GM23338 (cell line): ENCODE data around the gene CDC16. TPM values are rescaled to one million over a fixed set of nuclear protein-coding genes. Genes with fewer than 3 reads are reported as not detected.

Experiments
- ATAC-seq: fragments of 200-7000 bp; cut with Tn5 transposase; 3 replicates; pipeline ENCODE4 v1.9.1; 2020
- DNase-seq: peaks from one replicate; pipeline ENCODE4 v3.0.0-alpha.2; 2015; ENCODE audit warnings: low spot score
- H2AFZ ChIP-seq: fragments of 200-600 bp; sonication (generic); 2 replicates; pipeline ENCODE4 v1.8.0; 2016; ENCODE audit warnings: antibody characterized with exemption, mild to moderate bottlenecking, moderate library complexity
- H3F3A ChIP-seq: fragments of 200-600 bp; sonication (generic); replicated peaks from 2 replicates; pipeline ENCODE4 v1.8.0; 2017; ENCODE audit warnings: antibody characterized with exemption, mixed run types, low read depth
- H3K27ac ChIP-seq: fragments of 200-600 bp; sonication (generic); 2 replicates; pipeline ENCODE4 v1.6.1; 2016; ENCODE audit warnings: low read depth
- H3K27me3 ChIP-seq: fragments of 200-600 bp; sonication (generic); 2 replicates; pipeline ENCODE4 v1.8.0; 2016; ENCODE audit warnings: mild to moderate bottlenecking, mixed run types, moderate library complexity; ENCODE audit not compliant: insufficient read depth
- H3K36me3 ChIP-seq: fragments of 200-600 bp; sonication (generic); 2 replicates; pipeline ENCODE4 v1.8.0; 2016; ENCODE audit warnings: mild to moderate bottlenecking; ENCODE audit not compliant: insufficient read depth
- H3K4me1 ChIP-seq: fragments of 200-600 bp; sonication (generic); 2 replicates; pipeline ENCODE4 v1.8.0; 2016; ENCODE audit warnings: mild to moderate bottlenecking, moderate library complexity; ENCODE audit not compliant: insufficient read depth
- H3K4me2 ChIP-seq: fragments of 200-600 bp; sonication (generic); 2 replicates; pipeline ENCODE4 v1.7.1; 2017; ENCODE audit warnings: mixed run types
- H3K4me3 ChIP-seq: fragments of 200-600 bp; sonication (generic); 2 replicates; pipeline ENCODE4 v1.6.1; 2016; ENCODE audit warnings: mixed run types
- H3K79me2 ChIP-seq: fragments of 200-600 bp; sonication (generic); replicated peaks from 2 replicates; pipeline ENCODE4 v1.8.0; 2017; ENCODE audit warnings: mild to moderate bottlenecking; ENCODE audit not compliant: insufficient read depth
- H3K9me2 ChIP-seq: fragments of 200-600 bp; sonication (generic); 2 replicates; pipeline ENCODE4 v1.8.0; 2017; ENCODE audit not compliant: insufficient read depth
- H4K20me1 ChIP-seq: fragments of 200-600 bp; sonication (generic); replicated peaks from 2 replicates; pipeline ENCODE4 v1.8.0; 2017; ENCODE audit warnings: mild to moderate bottlenecking; ENCODE audit not compliant: insufficient read depth
- H3K27ac Mint-ChIP-seq: 2 replicates; pipeline ENCODE4 v1.8.0; 2020; ENCODE audit warnings: inconsistent platforms, mild to moderate bottlenecking, moderate library complexity, mixed read lengths
- H3K27me3 Mint-ChIP-seq: 3 replicates; pipeline ENCODE4 v1.8.0; 2022; ENCODE audit warnings: low read depth, mild to moderate bottlenecking, moderate library complexity, mixed read lengths, inconsistent platforms; ENCODE audit not compliant: insufficient read depth, poor library complexity
- H3K36me3 Mint-ChIP-seq: 3 replicates; pipeline ENCODE4 v1.8.0; 2021; ENCODE audit warnings: low read depth, mild to moderate bottlenecking, inconsistent platforms, moderate library complexity, mixed read lengths
- H3K4me1 Mint-ChIP-seq: 3 replicates; pipeline ENCODE4 v1.8.0; 2020; ENCODE audit warnings: mild to moderate bottlenecking, inconsistent platforms, mixed read lengths
- H3K4me3 Mint-ChIP-seq: 3 replicates; pipeline ENCODE4 v1.8.0; 2021; ENCODE audit warnings: moderate library complexity, mild to moderate bottlenecking, inconsistent platforms, mixed read lengths
- H3K9me3 Mint-ChIP-seq: 3 replicates; pipeline ENCODE4 v1.8.0; 2020; ENCODE audit warnings: moderate library complexity, mild to moderate bottlenecking, inconsistent platforms, mixed read lengths
- CREB1 ChIP-seq: fragments of 250-450 bp; sonication (Bioruptor Pico); IDR thresholded peaks from 2 replicates; pipeline ENCODE4 v1.5.0; 2020; ENCODE audit warnings: low read depth, mild to moderate bottlenecking, moderate library complexity
- EZH2 ChIP-seq: fragments of 200-600 bp; sonication (generic); IDR thresholded peaks from one replicate; pipeline ENCODE4 v1.8.0; 2017; ENCODE audit warnings: antibody characterized with exemption, mild to moderate bottlenecking, low read depth; ENCODE audit not compliant: unreplicated experiment
- EZH2phosphoT487 ChIP-seq: fragments of 200-600 bp; sonication (generic); IDR thresholded peaks from one replicate; pipeline ENCODE4 v1.8.1; 2018; ENCODE audit warnings: antibody characterized with exemption; ENCODE audit not compliant: unreplicated experiment
- JUNB ChIP-seq: IDR thresholded peaks from one replicate; pipeline ENCODE4 v1.6.1; 2016; ENCODE audit warnings: antibody characterized with exemption; ENCODE audit not compliant: unreplicated experiment
- NANOG ChIP-seq: IDR thresholded peaks from 2 replicates; pipeline ENCODE4 v1.6.1; 2016; ENCODE audit warnings: antibody characterized with exemption, borderline replicate concordance
- POLR2AphosphoS5 ChIP-seq: IDR thresholded peaks from 2 replicates; pipeline ENCODE4 v1.6.1; 2016; ENCODE audit warnings: antibody characterized with exemption, low read depth
- STAT1 ChIP-seq: IDR thresholded peaks from one replicate; pipeline ENCODE4 v1.6.1; 2016; ENCODE audit warnings: antibody characterized with exemption; ENCODE audit not compliant: unreplicated experiment
- ZNF114 ChIP-seq: fragments of 250-450 bp; sonication (Bioruptor Pico); IDR thresholded peaks from 2 replicates; pipeline ENCODE4 v1.5.0; 2020; ENCODE audit warnings: mild to moderate bottlenecking, moderate library complexity
- ZNF331 ChIP-seq: fragments of 250-450 bp; sonication (Bioruptor Pico); IDR thresholded peaks from 2 replicates; pipeline ENCODE4 v1.5.0; 2020; ENCODE audit warnings: low read depth, mild to moderate bottlenecking, moderate library complexity
- polyA plus RNA-seq: library from polyadenylated mRNA; unstranded; fragments of >200 nt; fragmentation: Nextera tagmentation; extraction: Ambion mirVana; gene quantifications from 2 replicates; pipeline ENCODE4 v1.2.1, GENCODE V29; 2016
- total RNA-seq: library from RNA; depleted of rRNA; stranded (reverse); fragments of >200 nt; shearing (Covaris generic); gene quantifications from 2 replicates; pipeline ENCODE4 v1.2.3, GENCODE V29; 2014
- TF ChIP-seq, protein P1 (sequence below): IDR thresholded peaks from 2 replicates; pipeline ENCODE4 v1.6.1; 2016; ENCODE audit warnings: antibody characterized with exemption
- TF ChIP-seq, protein P2 (sequence below): IDR thresholded peaks from one replicate; pipeline ENCODE4 v1.6.1; 2018; ENCODE audit warnings: antibody characterized with exemption; ENCODE audit not compliant: unreplicated experiment
- TF ChIP-seq, protein P3 (sequence below), 2 experiments: fragments of 200-600 bp in 1 of 2; sonication (generic) in 1 of 2; conservative IDR thresholded peaks; 2 replicates each; pipeline versions ENCODE4 v1.5.1 to v1.6.1; 2016 to 2017; ENCODE audit warnings: antibody characterized with exemption in 2 of 2, low read depth in 2 of 2, mild to moderate bottlenecking in 2 of 2, moderate library complexity in 1 of 2
- TF ChIP-seq, protein P4 (sequence below): fragments of 250-450 bp; sonication (Bioruptor Pico); IDR thresholded peaks from 2 replicates; pipeline ENCODE4 v1.5.0; 2020; ENCODE audit warnings: mild to moderate bottlenecking, moderate library complexity

Gene CDC16
- total and polyA plus RNA-seq, 2 experiments from 2014 or later = 86.1 to 91.3 TPM

DNA sequence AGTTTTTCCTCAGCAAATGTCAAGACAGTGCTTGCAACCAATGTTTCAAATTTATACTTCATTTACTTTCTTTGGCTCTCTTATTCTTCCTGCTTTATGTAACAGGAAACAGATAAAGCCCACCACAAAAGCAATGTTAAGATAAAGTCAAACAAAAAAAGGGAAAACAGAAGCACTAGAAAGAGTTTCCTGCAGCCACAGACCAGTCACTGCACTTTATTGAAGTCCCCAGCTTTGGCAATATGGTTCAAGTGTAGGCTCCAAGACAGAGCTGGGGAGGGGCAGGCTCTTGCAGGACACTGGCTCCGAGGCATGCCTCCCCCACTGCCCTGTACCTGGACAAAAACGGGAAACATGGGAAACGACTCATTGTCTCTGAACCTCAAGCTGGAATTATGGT lies 15.3 kb upstream of the CDC16 start:
- DNase-seq = no peak
- H3K9me2 ChIP-seq = 0 out of 2 replicates have a peak, but pooled peaks cover 5% of the 10 kb centered on the region
- Mint-ChIP-seq H3K9me3 (no peaks in the 10 kb centered on the region; the same call in 2 of the 3 replicates), H3K27ac (no peak overlapping the region), H3K4me1 (no peaks in the 10 kb centered on the region; the same call in 2 of the 3 replicates), H3K4me3 (no peak overlapping the region), H3K36me3 (no peaks in the 10 kb centered on the region; the same call in 2 of the 3 replicates), H3K27me3 (no peaks in the 10 kb centered on the region)
- H3K79me2 ChIP-seq = no peaks in the 10 kb centered on the region
- H3K27me3 ChIP-seq = no peaks in the 10 kb centered on the region
- no peaks in the 10 kb centered on the region for H3F3A ChIP-seq
- no peak overlapping the region for H3K4me3 ChIP-seq
- H3K36me3 ChIP-seq = no peaks in the 10 kb centered on the region
- no peak overlapping the region for H3K27ac ChIP-seq
- H3K4me2 ChIP-seq = no peak overlapping the region
- no peaks in the 10 kb centered on the region for H3K4me1 ChIP-seq
- H2AFZ ChIP-seq = no peak overlapping the region
- ATAC-seq = no peak
- no peaks in the 10 kb centered on the region for H4K20me1 ChIP-seq
- TF ChIP-seq, protein P1, sequence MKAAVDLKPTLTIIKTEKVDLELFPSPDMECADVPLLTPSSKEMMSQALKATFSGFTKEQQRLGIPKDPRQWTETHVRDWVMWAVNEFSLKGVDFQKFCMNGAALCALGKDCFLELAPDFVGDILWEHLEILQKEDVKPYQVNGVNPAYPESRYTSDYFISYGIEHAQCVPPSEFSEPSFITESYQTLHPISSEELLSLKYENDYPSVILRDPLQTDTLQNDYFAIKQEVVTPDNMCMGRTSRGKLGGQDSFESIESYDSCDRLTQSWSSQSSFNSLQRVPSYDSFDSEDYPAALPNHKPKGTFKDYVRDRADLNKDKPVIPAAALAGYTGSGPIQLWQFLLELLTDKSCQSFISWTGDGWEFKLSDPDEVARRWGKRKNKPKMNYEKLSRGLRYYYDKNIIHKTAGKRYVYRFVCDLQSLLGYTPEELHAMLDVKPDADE = no peak
- TF ChIP-seq ZNF114 (CRISPR knock-in tag) (no peak), EZH2 (no peak), JUNB (no peak), ZNF331 (CRISPR knock-in tag) (no peak), NANOG (no peak), STAT1 (no peak), POLR2AphosphoS5 (no peak), EZH2phosphoT487 (no peak), CREB1 (CRISPR knock-in tag) (no peak)
- TF ChIP-seq, protein P2, sequence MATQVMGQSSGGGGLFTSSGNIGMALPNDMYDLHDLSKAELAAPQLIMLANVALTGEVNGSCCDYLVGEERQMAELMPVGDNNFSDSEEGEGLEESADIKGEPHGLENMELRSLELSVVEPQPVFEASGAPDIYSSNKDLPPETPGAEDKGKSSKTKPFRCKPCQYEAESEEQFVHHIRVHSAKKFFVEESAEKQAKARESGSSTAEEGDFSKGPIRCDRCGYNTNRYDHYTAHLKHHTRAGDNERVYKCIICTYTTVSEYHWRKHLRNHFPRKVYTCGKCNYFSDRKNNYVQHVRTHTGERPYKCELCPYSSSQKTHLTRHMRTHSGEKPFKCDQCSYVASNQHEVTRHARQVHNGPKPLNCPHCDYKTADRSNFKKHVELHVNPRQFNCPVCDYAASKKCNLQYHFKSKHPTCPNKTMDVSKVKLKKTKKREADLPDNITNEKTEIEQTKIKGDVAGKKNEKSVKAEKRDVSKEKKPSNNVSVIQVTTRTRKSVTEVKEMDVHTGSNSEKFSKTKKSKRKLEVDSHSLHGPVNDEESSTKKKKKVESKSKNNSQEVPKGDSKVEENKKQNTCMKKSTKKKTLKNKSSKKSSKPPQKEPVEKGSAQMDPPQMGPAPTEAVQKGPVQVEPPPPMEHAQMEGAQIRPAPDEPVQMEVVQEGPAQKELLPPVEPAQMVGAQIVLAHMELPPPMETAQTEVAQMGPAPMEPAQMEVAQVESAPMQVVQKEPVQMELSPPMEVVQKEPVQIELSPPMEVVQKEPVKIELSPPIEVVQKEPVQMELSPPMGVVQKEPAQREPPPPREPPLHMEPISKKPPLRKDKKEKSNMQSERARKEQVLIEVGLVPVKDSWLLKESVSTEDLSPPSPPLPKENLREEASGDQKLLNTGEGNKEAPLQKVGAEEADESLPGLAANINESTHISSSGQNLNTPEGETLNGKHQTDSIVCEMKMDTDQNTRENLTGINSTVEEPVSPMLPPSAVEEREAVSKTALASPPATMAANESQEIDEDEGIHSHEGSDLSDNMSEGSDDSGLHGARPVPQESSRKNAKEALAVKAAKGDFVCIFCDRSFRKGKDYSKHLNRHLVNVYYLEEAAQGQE = no peak
- TF ChIP-seq, protein P3, sequence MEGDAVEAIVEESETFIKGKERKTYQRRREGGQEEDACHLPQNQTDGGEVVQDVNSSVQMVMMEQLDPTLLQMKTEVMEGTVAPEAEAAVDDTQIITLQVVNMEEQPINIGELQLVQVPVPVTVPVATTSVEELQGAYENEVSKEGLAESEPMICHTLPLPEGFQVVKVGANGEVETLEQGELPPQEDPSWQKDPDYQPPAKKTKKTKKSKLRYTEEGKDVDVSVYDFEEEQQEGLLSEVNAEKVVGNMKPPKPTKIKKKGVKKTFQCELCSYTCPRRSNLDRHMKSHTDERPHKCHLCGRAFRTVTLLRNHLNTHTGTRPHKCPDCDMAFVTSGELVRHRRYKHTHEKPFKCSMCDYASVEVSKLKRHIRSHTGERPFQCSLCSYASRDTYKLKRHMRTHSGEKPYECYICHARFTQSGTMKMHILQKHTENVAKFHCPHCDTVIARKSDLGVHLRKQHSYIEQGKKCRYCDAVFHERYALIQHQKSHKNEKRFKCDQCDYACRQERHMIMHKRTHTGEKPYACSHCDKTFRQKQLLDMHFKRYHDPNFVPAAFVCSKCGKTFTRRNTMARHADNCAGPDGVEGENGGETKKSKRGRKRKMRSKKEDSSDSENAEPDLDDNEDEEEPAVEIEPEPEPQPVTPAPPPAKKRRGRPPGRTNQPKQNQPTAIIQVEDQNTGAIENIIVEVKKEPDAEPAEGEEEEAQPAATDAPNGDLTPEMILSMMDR (conservative IDR thresholded peaks at IDR 0.05; ENCODE audit: low read depth in 2 of 2) = no peak
- TF ChIP-seq, protein P4, sequence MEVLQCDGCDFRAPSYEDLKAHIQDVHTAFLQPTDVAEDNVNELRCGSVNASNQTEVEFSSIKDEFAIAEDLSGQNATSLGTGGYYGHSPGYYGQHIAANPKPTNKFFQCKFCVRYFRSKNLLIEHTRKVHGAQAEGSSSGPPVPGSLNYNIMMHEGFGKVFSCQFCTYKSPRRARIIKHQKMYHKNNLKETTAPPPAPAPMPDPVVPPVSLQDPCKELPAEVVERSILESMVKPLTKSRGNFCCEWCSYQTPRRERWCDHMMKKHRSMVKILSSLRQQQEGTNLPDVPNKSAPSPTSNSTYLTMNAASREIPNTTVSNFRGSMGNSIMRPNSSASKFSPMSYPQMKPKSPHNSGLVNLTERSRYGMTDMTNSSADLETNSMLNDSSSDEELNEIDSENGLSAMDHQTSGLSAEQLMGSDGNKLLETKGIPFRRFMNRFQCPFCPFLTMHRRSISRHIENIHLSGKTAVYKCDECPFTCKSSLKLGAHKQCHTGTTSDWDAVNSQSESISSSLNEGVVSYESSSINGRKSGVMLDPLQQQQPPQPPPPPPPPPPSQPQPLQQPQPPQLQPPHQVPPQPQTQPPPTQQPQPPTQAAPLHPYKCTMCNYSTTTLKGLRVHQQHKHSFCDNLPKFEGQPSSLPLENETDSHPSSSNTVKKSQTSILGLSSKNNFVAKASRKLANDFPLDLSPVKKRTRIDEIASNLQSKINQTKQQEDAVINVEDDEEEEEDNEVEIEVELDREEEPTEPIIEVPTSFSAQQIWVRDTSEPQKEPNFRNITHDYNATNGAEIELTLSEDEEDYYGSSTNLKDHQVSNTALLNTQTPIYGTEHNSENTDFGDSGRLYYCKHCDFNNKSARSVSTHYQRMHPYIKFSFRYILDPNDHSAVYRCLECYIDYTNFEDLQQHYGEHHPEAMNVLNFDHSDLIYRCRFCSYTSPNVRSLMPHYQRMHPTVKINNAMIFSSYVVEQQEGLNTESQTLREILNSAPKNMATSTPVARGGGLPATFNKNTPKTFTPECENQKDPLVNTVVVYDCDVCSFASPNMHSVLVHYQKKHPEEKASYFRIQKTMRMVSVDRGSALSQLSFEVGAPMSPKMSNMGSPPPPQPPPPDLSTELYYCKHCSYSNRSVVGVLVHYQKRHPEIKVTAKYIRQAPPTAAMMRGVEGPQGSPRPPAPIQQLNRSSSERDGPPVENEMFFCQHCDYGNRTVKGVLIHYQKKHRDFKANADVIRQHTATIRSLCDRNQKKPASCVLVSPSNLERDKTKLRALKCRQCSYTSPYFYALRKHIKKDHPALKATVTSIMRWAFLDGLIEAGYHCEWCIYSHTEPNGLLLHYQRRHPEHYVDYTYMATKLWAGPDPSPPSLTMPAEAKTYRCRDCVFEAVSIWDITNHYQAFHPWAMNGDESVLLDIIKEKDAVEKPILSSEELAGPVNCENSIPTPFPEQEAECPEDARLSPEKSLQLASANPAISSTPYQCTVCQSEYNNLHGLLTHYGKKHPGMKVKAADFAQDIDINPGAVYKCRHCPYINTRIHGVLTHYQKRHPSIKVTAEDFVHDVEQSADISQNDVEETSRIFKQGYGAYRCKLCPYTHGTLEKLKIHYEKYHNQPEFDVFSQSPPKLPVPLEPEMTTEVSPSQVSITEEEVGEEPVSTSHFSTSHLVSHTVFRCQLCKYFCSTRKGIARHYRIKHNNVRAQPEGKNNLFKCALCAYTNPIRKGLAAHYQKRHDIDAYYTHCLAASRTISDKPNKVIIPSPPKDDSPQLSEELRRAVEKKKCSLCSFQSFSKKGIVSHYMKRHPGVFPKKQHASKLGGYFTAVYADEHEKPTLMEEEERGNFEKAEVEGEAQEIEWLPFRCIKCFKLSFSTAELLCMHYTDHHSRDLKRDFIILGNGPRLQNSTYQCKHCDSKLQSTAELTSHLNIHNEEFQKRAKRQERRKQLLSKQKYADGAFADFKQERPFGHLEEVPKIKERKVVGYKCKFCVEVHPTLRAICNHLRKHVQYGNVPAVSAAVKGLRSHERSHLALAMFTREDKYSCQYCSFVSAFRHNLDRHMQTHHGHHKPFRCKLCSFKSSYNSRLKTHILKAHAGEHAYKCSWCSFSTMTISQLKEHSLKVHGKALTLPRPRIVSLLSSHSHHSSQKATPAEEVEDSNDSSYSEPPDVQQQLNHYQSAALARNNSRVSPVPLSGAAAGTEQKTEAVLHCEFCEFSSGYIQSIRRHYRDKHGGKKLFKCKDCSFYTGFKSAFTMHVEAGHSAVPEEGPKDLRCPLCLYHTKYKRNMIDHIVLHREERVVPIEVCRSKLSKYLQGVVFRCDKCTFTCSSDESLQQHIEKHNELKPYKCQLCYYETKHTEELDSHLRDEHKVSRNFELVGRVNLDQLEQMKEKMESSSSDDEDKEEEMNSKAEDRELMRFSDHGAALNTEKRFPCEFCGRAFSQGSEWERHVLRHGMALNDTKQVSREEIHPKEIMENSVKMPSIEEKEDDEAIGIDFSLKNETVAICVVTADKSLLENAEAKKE (CRISPR knock-in tag) = no peak
